ENCODE data around the gene RMP24.
"Not testable (repeated sequence)": the region's sequence is repeated elsewhere in the genome, so short reads cannot be mapped to it uniquely, and the experiment has no call there.

Gene RMP24

GRCh38 chr18:35972197-35973000, at the start of gene RMP24:
Gene RMP24 (plus strand): TSS chr18:35972679.
- peak; percentile 97 for DNase-seq

- no peak for DNase-seq
These were observed 48.4 kb upstream of the RMP24 start for GRCh38 chr18:35923939-35924684.

- no peak for DNase-seq
These were observed 45.6 kb upstream of the RMP24 start for GRCh38 chr18:35926884-35927283.

- no peak for DNase-seq
These were observed 45.0 kb upstream of the RMP24 start for GRCh38 chr18:35927430-35927829.

- DNase-seq, result no peak
These were observed 38.5 kb upstream of the RMP24 start for GRCh38 chr18:35933982-35934381.

GRCh38 chr18:35934891-35935290, 37.6 kb upstream of the RMP24 start:
- no peak for DNase-seq

- no peak for DNase-seq
These were observed 36.7 kb upstream of the RMP24 start for GRCh38 chr18:35935805-35936204.

- no peak for DNase-seq
These were observed 35.5 kb upstream of the RMP24 start for GRCh38 chr18:35936951-35937350.

- no peak for DNase-seq
These were observed 34.3 kb upstream of the RMP24 start for GRCh38 chr18:35938158-35938557.

GRCh38 chr18:35938562-35938961, 33.9 kb upstream of the RMP24 start:
- DNase-seq, result no peak

- DNase-seq, result no peak
These were observed 33.3 kb upstream of the RMP24 start for GRCh38 chr18:35939138-35939537.

- no peak for DNase-seq
These were observed 31.2 kb upstream of the RMP24 start for GRCh38 chr18:35941299-35941698.

- no peak for DNase-seq
These were observed 30.3 kb upstream of the RMP24 start for GRCh38 chr18:35942133-35942532.

GRCh38 chr18:35942661-35943060, 29.8 kb upstream of the RMP24 start:
- DNase-seq, result no peak

GRCh38 chr18:35948080-35948479, 24.4 kb upstream of the RMP24 start:
- DNase-seq, result no peak

- DNase-seq, result no peak
These were observed 23.4 kb upstream of the RMP24 start for GRCh38 chr18:35949090-35949489.

GRCh38 chr18:35949903-35950627, 22.4 kb upstream of the RMP24 start:
- peak; percentile 61 for DNase-seq

- no peak for DNase-seq
These were observed 21.9 kb upstream of the RMP24 start for GRCh38 chr18:35950628-35950982.

- DNase-seq, result no peak
These were observed 18.8 kb upstream of the RMP24 start for GRCh38 chr18:35953688-35954087.

- DNase-seq, result no peak
These were observed 16.3 kb upstream of the RMP24 start for GRCh38 chr18:35956226-35956625.

- DNase-seq, result no peak
These were observed 10.2 kb upstream of the RMP24 start for GRCh38 chr18:35962320-35962719.

- DNase-seq, result no peak
These were observed 8.2 kb upstream of the RMP24 start for GRCh38 chr18:35964319-35964718.

- DNase-seq, result not testable (repeated sequence)
These were observed 4.6 kb upstream of the RMP24 start for GRCh38 chr18:35967866-35968265.
